ENCODE data around the gene SNAPC4.

GRCh38 chr9:136434580-136435169, 34.7 kb upstream of the SNAPC4 start:
- TF ChIP-seq CTCF (IDR thresholded peaks at IDR 0.05) (no peak), POLR2A (IDR thresholded peaks at IDR 0.05) (no peak)

Measured in testis (tissue), 2 donors.